Esophagus muscularis mucosa (tissue), 2 donors: ENCODE data around the gene NRIP1.

Experiments
- EP300 ChIP-seq: sonication (generic); formaldehyde crosslinking; IDR thresholded peaks from one replicate; pipeline ENCODE4 v1.6.1; 2017; ENCODE audit warnings: antibody characterized with exemption
- POLR2A ChIP-seq: fragments of 450-650 bp; IDR thresholded peaks from one replicate; pipeline ENCODE4 v1.6.1; 2017; ENCODE audit warnings: antibody characterized with exemption, moderate library complexity, mild to moderate bottlenecking, low read depth

GRCh38 chr21:14962217-14962616, 102.6 kb downstream of the NRIP1 start:
- no peak for TF ChIP-seq POLR2A
- TF ChIP-seq EP300: no peak
